Vagina (tissue), 2 donors: ENCODE results near the gene RFTN1. TPM values are rescaled to one million over a fixed set of nuclear protein-coding genes. Genes with fewer than 3 reads are reported as not detected.

ENCODE experiments used
- DNase-seq, 2 donors: peaks; one replicate each; pipeline ENCODE4 v3.0.0-alpha.2; 2017; ENCODE audit errors: extremely low spot score in 2 of 2
- H3K27ac ChIP-seq: fragments of 200-600 bp; sonication (generic); one replicate; pipeline ENCODE4 v1.5.1; 2019
- H3K27me3 ChIP-seq: fragments of 200-600 bp; sonication (generic); one replicate; pipeline ENCODE4 v1.5.1; 2019
- H3K36me3 ChIP-seq, 2 donors: fragments of 200-600 bp; sonication (generic); one replicate each; pipeline ENCODE4 v1.5.1; 2017 to 2019
- H3K4me1 ChIP-seq: fragments of 200-600 bp; sonication (generic); one replicate; pipeline ENCODE4 v1.5.1; 2019
- H3K4me3 ChIP-seq, 2 donors: fragments of 200-600 bp; sonication (generic); 1 replicate in 1 of 2; 2 replicates in 1 of 2; pipeline ENCODE4 v1.5.1; 2016 to 2019
- H3K9me3 ChIP-seq: fragments of 200-600 bp; sonication (generic); one replicate; pipeline ENCODE4 v1.5.1; 2019
- CTCF ChIP-seq, 3 experiments: fragments of 450-650 bp in 2 of 3; fragments of 200-600 bp in 1 of 3; sonication (generic) in 1 of 3; IDR thresholded peaks; one replicate each; pipeline ENCODE4 v1.5.1; 2017 to 2019; ENCODE audit warnings: antibody characterized with exemption in 3 of 3, mild to moderate bottlenecking in 2 of 3, moderate library complexity in 2 of 3
- POLR2A ChIP-seq, 2 donors: fragments of 450-650 bp; IDR thresholded peaks; one replicate each; pipeline ENCODE4 v1.6.1; 2017; ENCODE audit warnings: antibody characterized with exemption in 2 of 2, mild to moderate bottlenecking in 2 of 2, moderate library complexity in 2 of 2
- POLR2AphosphoS5 ChIP-seq, 2 donors: sonication (generic); formaldehyde crosslinking; IDR thresholded peaks; one replicate each; pipeline ENCODE4 v1.9.0; 2017; ENCODE audit warnings: antibody characterized with exemption in 2 of 2, mild to moderate bottlenecking in 2 of 2, low read depth in 1 of 2; ENCODE audit not compliant: insufficient read depth in 1 of 2
- intact Hi-C: fragments of 100-400 bp; cut with DNase I; formaldehyde crosslinking; loops from one replicate; pipeline ENCODE4 v1.15.1; 2023
- total RNA-seq: library from RNA; depleted of rRNA; stranded (reverse); fragments of >200 nt; gene quantifications from one replicate; pipeline ENCODE4 v1.2.3, GENCODE V29; 2016

RFTN1 gene
- total RNA-seq, 1 donor from 2014 or later: 47.4 TPM

- TF ChIP-seq POLR2AphosphoS5 (IDR thresholded peaks at IDR 0.05; ENCODE audit: insufficient read depth in 1 of 2, low read depth in 1 of 2) (no peak), POLR2A (IDR thresholded peaks at IDR 0.05) (no peak), CTCF (IDR thresholded peaks at IDR 0.05) (no peak)
- Histone ChIP-seq H3K27ac (no peak overlapping the region), H3K9me3 (no peaks in the 10 kb centered on the region), H3K4me1 (peaks cover 27% of the 10 kb centered on the region), H3K27me3 (no peaks in the 10 kb centered on the region), H3K36me3 (no peaks in the 10 kb centered on the region), H3K4me3 (no peak overlapping the region)
- intact Hi-C loops: loop anchor here (10.0 kb wide), 3 partner anchors 71 to 201 kb away; no protein-coding TSS in a partner anchor
- no peak for DNase-seq
Measured at GRCh38 chr3:16515885-16516420, 2.5 kb upstream of the RFTN1 start.

- Histone ChIP-seq H3K4me3 (no peak overlapping the region), H3K27me3 (no peaks in the 10 kb centered on the region), H3K9me3 (no peaks in the 10 kb centered on the region), H3K36me3 (no peaks in the 10 kb centered on the region), H3K4me1 (peaks cover 29% of the 10 kb centered on the region), H3K27ac (no peak overlapping the region)
- intact Hi-C loops: loop anchor here (10.0 kb wide), 3 partner anchors 70 to 200 kb away; no protein-coding TSS in a partner anchor
- TF ChIP-seq POLR2AphosphoS5 (IDR thresholded peaks at IDR 0.05; ENCODE audit: insufficient read depth in 1 of 2, low read depth in 1 of 2) (no peak), POLR2A (IDR thresholded peaks at IDR 0.05) (no peak), CTCF (IDR thresholded peaks at IDR 0.05) (no peak)
- no peak for DNase-seq
Measured at GRCh38 chr3:16514755-16515353, 1.4 kb upstream of the RFTN1 start.

GRCh38 chr3:16514021-16514700, 662 bp upstream of the RFTN1 start:
- Histone ChIP-seq H3K9me3 (no peaks in the 10 kb centered on the region), H3K27me3 (no peaks in the 10 kb centered on the region), H3K4me3 (peak overlapping the region; percentile 77 to 88), H3K27ac (peak overlapping the region; percentile 77), H3K4me1 (peaks cover 31% of the 10 kb centered on the region), H3K36me3 (no peaks in the 10 kb centered on the region)
- no peak for TF ChIP-seq CTCF (IDR thresholded peaks at IDR 0.05)
- TF ChIP-seq POLR2A (IDR thresholded peaks at IDR 0.05): no peak
- TF ChIP-seq POLR2AphosphoS5 (IDR thresholded peaks at IDR 0.05; ENCODE audit: insufficient read depth in 1 of 2, low read depth in 1 of 2): no peak
- DNase-seq: no peak
- intact Hi-C loops: loop anchor here (10.0 kb wide), 3 partner anchors 69 to 199 kb away; no protein-coding TSS in a partner anchor

- intact Hi-C loops: loop anchor here (10.0 kb wide), 3 partner anchors 68 to 198 kb away; no protein-coding TSS in a partner anchor
- no peak for TF ChIP-seq CTCF (IDR thresholded peaks at IDR 0.05)
- peak in 1 of 2 donors; percentile 4 for TF ChIP-seq POLR2AphosphoS5 (IDR thresholded peaks at IDR 0.05; ENCODE audit: insufficient read depth in 1 of 2, low read depth in 1 of 2)
- no peak for TF ChIP-seq POLR2A (IDR thresholded peaks at IDR 0.05)
- H3K36me3 ChIP-seq: no peaks in the 10 kb centered on the region
- no peaks in the 10 kb centered on the region for H3K27me3 ChIP-seq
- no peaks in the 10 kb centered on the region for H3K9me3 ChIP-seq
- H3K27ac ChIP-seq: peak overlapping the region; percentile 77
- H3K4me3 ChIP-seq: peak overlapping the region; percentile 77 to 88
- no peak for DNase-seq
- peaks cover 36% of the 10 kb centered on the region for H3K4me1 ChIP-seq
Measured at GRCh38 chr3:16512435-16513140, 911 bp downstream of the RFTN1 start.
